ENCODE measurements around the gene ARHGAP18. TPM values are rescaled to one million over a fixed set of nuclear protein-coding genes. Genes with fewer than 3 reads are reported as not detected.

The ARHGAP18 gene
- total RNA-seq, 4 donors from 2014 or later, result 29.1 to 47.2 (median 38.5) TPM

- no peak for ATAC-seq (ENCODE audit: low FRiP score)
- no peak for TF ChIP-seq CTCF (IDR thresholded peaks at IDR 0.05)
- DNase-seq (ENCODE audit: low spot score), result no peak
Measured at GRCh38 chr6:129679758-129680157, 30.2 kb downstream of the ARHGAP18 start.

GRCh38 chr6:129679275-129679674 is 30.7 kb downstream of the ARHGAP18 start:
- TF ChIP-seq CTCF (IDR thresholded peaks at IDR 0.05), result no peak
- no peak for DNase-seq (ENCODE audit: low spot score)
- no peak for ATAC-seq (ENCODE audit: low FRiP score)

- TF ChIP-seq CTCF (IDR thresholded peaks at IDR 0.05), result no peak
- DNase-seq (ENCODE audit: low spot score) (no peak), ATAC-seq (ENCODE audit: low FRiP score) (no peak)
Measured at GRCh38 chr6:129678463-129678862, 31.5 kb downstream of the ARHGAP18 start.

- no peak for TF ChIP-seq CTCF (IDR thresholded peaks at IDR 0.05)
- no peak for ATAC-seq (ENCODE audit: low FRiP score)
- no peak for DNase-seq (ENCODE audit: low spot score)
Measured at GRCh38 chr6:129677620-129678325, 32.2 kb downstream of the ARHGAP18 start.

GRCh38 chr6:129675669-129676472 is 34.1 kb downstream of the ARHGAP18 start:
- no peak for ATAC-seq (ENCODE audit: low FRiP score)
- DNase-seq (ENCODE audit: low spot score), result no peak
- TF ChIP-seq CTCF (IDR thresholded peaks at IDR 0.05), result no peak

GRCh38 chr6:129673748-129674147 is 36.2 kb downstream of the ARHGAP18 start:
- DNase-seq (ENCODE audit: low spot score) (no peak), ATAC-seq (ENCODE audit: low FRiP score) (no peak)
- TF ChIP-seq CTCF (IDR thresholded peaks at IDR 0.05), result no peak
